CD14-positive monocyte (primary cell): ENCODE data around the gene CELSR1. TPM values are rescaled to one million over a fixed set of nuclear protein-coding genes. Genes with fewer than 3 reads are reported as not detected.

ENCODE experiments used
- DNase-seq, 3 donors: peaks; one replicate each; pipeline ENCODE4 v3.0.0-alpha.2; 2011 to 2022
- H2AFZ ChIP-seq: 2 replicates; pipeline ENCODE4 v1.6.0; 2012; ENCODE audit warnings: mild to moderate bottlenecking, low read depth, low read length, inconsistent platforms; ENCODE audit not compliant: insufficient read depth, poor library complexity, severe bottlenecking
- H3K27ac ChIP-seq, 2 donors: 1 replicate in 1 of 2; 2 replicates in 1 of 2; pipeline ENCODE4 v1.5.1; 2012 to 2013; ENCODE audit warnings: low read length in 2 of 2, control low read depth in 1 of 2, inconsistent platforms in 1 of 2, low read depth in 1 of 2, mild to moderate bottlenecking in 1 of 2
- H3K27me3 ChIP-seq, 2 donors: one replicate each; pipeline versions ENCODE4 v1.6.0 to v1.6.1; 2011 to 2013; ENCODE audit warnings: low read length in 2 of 2; ENCODE audit not compliant: control insufficient read depth in 2 of 2, insufficient read depth in 2 of 2
- H3K36me3 ChIP-seq, 2 donors: replicated peaks in 1 of 2; 1 replicate in 1 of 2; 2 replicates in 1 of 2; pipeline versions ENCODE4 v1.5.1 to v1.6.1; 2012 to 2013; ENCODE audit warnings: low read length in 2 of 2, control low read depth in 1 of 2, inconsistent platforms in 1 of 2, mild to moderate bottlenecking in 1 of 2; ENCODE audit not compliant: insufficient read depth in 2 of 2, control insufficient read depth in 1 of 2
- H3K4me1 ChIP-seq, 2 donors: 1 replicate in 1 of 2; 2 replicates in 1 of 2; pipeline versions ENCODE4 v1.5.1 to v1.6.1; 2012 to 2013; ENCODE audit warnings: low read length in 2 of 2, control low read depth in 1 of 2, inconsistent platforms in 1 of 2, mild to moderate bottlenecking in 1 of 2, moderate library complexity in 1 of 2; ENCODE audit not compliant: insufficient read depth in 2 of 2, control insufficient read depth in 1 of 2
- H3K4me2 ChIP-seq: replicated peaks from 2 replicates; pipeline ENCODE3; 2012; ENCODE audit warnings: low read length, moderate library complexity, mild to moderate bottlenecking; ENCODE audit not compliant: poor library complexity, severe bottlenecking; ENCODE audit errors: extremely low read depth
- H3K4me3 ChIP-seq, 3 experiments: fragments of 200-600 bp in 1 of 3; sonication (generic) in 1 of 3; replicated peaks in 1 of 3; 1 replicate in 2 of 3; 2 replicates in 1 of 3; pipeline ENCODE4 v1.5.1; 2011 to 2013; ENCODE audit warnings: low read length in 3 of 3, mild to moderate bottlenecking in 3 of 3, control low read depth in 2 of 3, low read depth in 2 of 3, inconsistent platforms in 1 of 3, moderate library complexity in 1 of 3
- H3K79me2 ChIP-seq: 2 replicates; pipeline ENCODE4 v1.6.0; 2012; ENCODE audit warnings: mild to moderate bottlenecking, control low read depth, inconsistent platforms, low read length, moderate library complexity; ENCODE audit not compliant: insufficient read depth
- H3K9ac ChIP-seq: 2 replicates; pipeline ENCODE4 v1.6.0; 2017; ENCODE audit warnings: low read length, mild to moderate bottlenecking; ENCODE audit not compliant: insufficient read depth, poor library complexity, severe bottlenecking
- H3K9me3 ChIP-seq, 2 donors: replicated peaks in 1 of 2; 1 replicate in 1 of 2; 2 replicates in 1 of 2; pipeline versions ENCODE4 v1.5.1 to v1.6.1; 2012 to 2013; ENCODE audit warnings: low read length in 2 of 2, control low read depth in 1 of 2; ENCODE audit not compliant: control insufficient read depth in 1 of 2, insufficient read depth in 1 of 2
- H4K20me1 ChIP-seq: 2 replicates; pipeline ENCODE4 v1.6.0; 2012; ENCODE audit warnings: mild to moderate bottlenecking, low read length, control low read depth, moderate library complexity; ENCODE audit not compliant: insufficient read depth
- H3K27ac Mint-ChIP-seq, 7 donors: one replicate each; pipeline ENCODE4 v1.8.0; 2020; ENCODE audit warnings: mild to moderate bottlenecking in 7 of 7, mixed read lengths in 7 of 7, moderate library complexity in 6 of 7, inconsistent platforms in 2 of 7
- H3K27me3 Mint-ChIP-seq, 3 donors: one replicate each; pipeline ENCODE4 v1.8.0; 2021 to 2022; ENCODE audit warnings: low read depth in 3 of 3, mild to moderate bottlenecking in 3 of 3, mixed read lengths in 3 of 3, moderate library complexity in 3 of 3, inconsistent platforms in 1 of 3
- H3K36me3 Mint-ChIP-seq, 2 donors: one replicate each; pipeline ENCODE4 v1.8.0; 2020; ENCODE audit warnings: mixed read lengths in 2 of 2, inconsistent platforms in 1 of 2, mild to moderate bottlenecking in 1 of 2
- H3K4me1 Mint-ChIP-seq: one replicate; pipeline ENCODE4 v1.8.0; 2020; ENCODE audit warnings: mild to moderate bottlenecking, mixed read lengths
- H3K4me3 Mint-ChIP-seq, 2 donors: one replicate each; pipeline ENCODE4 v1.8.0; 2020; ENCODE audit warnings: mild to moderate bottlenecking in 2 of 2, mixed read lengths in 2 of 2, moderate library complexity in 1 of 2
- H3K9me3 Mint-ChIP-seq, 7 donors: one replicate each; pipeline ENCODE4 v1.8.0; 2020 to 2022; ENCODE audit warnings: mixed read lengths in 7 of 7, mild to moderate bottlenecking in 6 of 7, moderate library complexity in 6 of 7, inconsistent platforms in 2 of 7
- WGBS: methylation state at CpG from one replicate; pipeline ENCODE4 v1.1.5; 2013; ENCODE audit warnings: missing lambda C conversion rate; ENCODE audit not compliant: insufficient coverage; 5-methylcytosine and 5-hydroxymethylcytosine counted together
- intact Hi-C, 2 donors: fragments of 100-400 bp; cut with micrococcal nuclease; formaldehyde crosslinking; loops; one replicate each; pipeline versions ENCODE4 v1.15.0 to v1.15.1; 2023
- polyA plus RNA-seq, 3 donors: library from polyadenylated mRNA; depleted of rRNA in 1 of 3; unstranded in 2 of 3; stranded (reverse) in 1 of 3; fragments of 300-500 nt in 2 of 3; fragments of >200 nt in 1 of 3; fragmentation: Illumina TruSeq in 2 of 3; gene quantifications; 1 replicate in 2 of 3; 2 replicates in 1 of 3; pipeline ENCODE4 v1.2.3, GENCODE V29; 2012 to 2021
- TF ChIP-seq, protein P1 (sequence below): fragments of 200-600 bp; IDR thresholded peaks from one replicate; pipeline ENCODE4 v1.8.0; 2022; ENCODE audit warnings: antibody characterized with exemption, mild to moderate bottlenecking

CELSR1 gene
- polyA plus RNA-seq, 3 donors, result 0.16 TPM; not detected in 2

DNA sequence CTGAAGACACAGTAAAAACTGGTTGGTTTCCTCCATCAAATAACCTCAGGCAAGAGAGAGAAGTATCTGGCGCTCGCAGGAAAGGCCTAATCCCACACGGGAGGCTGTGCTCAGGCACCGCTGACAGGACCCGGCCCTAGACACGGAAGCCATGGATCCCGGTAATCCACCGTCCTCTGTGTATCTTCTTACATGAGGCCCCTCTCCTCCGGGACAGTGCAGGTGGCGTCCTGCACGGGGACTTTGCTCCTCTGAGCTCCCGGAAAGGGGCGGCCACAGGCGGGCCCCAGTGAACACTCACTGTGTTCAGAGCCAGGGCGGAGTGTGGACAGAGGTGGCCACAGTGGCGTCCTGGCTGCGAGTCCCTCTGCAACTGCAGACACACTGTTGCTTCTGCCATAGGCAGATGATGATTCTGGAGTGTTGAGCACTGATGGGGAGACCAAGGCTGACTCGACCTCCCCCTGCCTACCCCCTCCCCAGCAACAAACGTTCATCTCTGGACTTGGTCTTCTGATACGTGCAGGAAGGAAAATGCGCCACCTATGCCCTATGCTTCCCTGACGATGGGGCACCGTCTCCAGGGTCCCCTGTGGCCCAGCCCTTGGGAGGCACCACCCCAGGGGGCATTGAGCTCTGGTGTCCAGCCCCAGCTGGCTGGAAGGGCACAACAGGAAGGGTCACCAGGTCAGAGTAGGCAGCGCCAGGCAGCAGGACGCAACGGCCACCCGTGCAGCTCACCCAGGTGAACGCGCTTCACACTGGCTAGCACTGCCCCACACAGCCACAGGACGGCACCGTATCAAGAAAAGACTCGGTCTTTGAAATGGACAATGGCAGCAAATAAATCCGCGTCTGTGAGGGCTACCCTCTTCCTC, 106.2 kb downstream of the CELSR1 start:
- intact Hi-C loops, result no loop called here
- H3K36me3 Mint-ChIP-seq, result peaks cover 0 to 2% of the 10 kb centered on the region in 2 donors
- Histone ChIP-seq H3K4me3 (no peak overlapping the region), H3K27me3 (no peaks in the 10 kb centered on the region), H4K20me1 (no peaks in the 10 kb centered on the region), H3K79me2 (no peaks in the 10 kb centered on the region), H3K4me1 (peaks cover 9 to 16% of the 10 kb centered on the region in 2 donors), H2AFZ (peak overlapping the region; percentile 99), H3K4me2 (no peak overlapping the region), H3K9me3 (peaks cover 2 to 3% of the 10 kb centered on the region in 2 donors), H3K27ac (no peak overlapping the region), H3K9ac (no peak overlapping the region), H3K36me3 (no peaks in the 10 kb centered on the region)
- peaks cover 0 to 3% (median 0%) of the 10 kb centered on the region in 7 donors for H3K9me3 Mint-ChIP-seq
- TF ChIP-seq, protein P1, sequence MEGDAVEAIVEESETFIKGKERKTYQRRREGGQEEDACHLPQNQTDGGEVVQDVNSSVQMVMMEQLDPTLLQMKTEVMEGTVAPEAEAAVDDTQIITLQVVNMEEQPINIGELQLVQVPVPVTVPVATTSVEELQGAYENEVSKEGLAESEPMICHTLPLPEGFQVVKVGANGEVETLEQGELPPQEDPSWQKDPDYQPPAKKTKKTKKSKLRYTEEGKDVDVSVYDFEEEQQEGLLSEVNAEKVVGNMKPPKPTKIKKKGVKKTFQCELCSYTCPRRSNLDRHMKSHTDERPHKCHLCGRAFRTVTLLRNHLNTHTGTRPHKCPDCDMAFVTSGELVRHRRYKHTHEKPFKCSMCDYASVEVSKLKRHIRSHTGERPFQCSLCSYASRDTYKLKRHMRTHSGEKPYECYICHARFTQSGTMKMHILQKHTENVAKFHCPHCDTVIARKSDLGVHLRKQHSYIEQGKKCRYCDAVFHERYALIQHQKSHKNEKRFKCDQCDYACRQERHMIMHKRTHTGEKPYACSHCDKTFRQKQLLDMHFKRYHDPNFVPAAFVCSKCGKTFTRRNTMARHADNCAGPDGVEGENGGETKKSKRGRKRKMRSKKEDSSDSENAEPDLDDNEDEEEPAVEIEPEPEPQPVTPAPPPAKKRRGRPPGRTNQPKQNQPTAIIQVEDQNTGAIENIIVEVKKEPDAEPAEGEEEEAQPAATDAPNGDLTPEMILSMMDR, result no peak
- H3K4me3 Mint-ChIP-seq, result no peak overlapping the region
- H3K27me3 Mint-ChIP-seq, result peaks cover 0 to 3% (median 0%) of the 10 kb centered on the region in 3 donors
- DNase-seq, result no peak
- H3K27ac Mint-ChIP-seq, result peak overlapping the region in 2 of 7 donors; percentile 20 to 64
- peaks cover 17% of the 10 kb centered on the region for H3K4me1 Mint-ChIP-seq
- 97% methylated on average over 28 of the region's 34 CpGs for WGBS

GRCh38 chr22:46429325-46429853, 108.0 kb downstream of the CELSR1 start:
- H3K36me3 Mint-ChIP-seq, result peaks cover 0 to 2% of the 10 kb centered on the region in 2 donors
- Histone ChIP-seq H4K20me1 (no peaks in the 10 kb centered on the region), H3K4me3 (no peak overlapping the region), H3K4me2 (no peak overlapping the region), H3K36me3 (no peaks in the 10 kb centered on the region), H3K9me3 (peaks cover 7 to 8% of the 10 kb centered on the region in 2 donors), H3K27me3 (no peaks in the 10 kb centered on the region), H3K4me1 (peaks cover 9 to 16% of the 10 kb centered on the region in 2 donors), H3K79me2 (no peaks in the 10 kb centered on the region), H3K27ac (no peak overlapping the region), H2AFZ (no peak overlapping the region), H3K9ac (no peak overlapping the region)
- no peak overlapping the region for H3K4me3 Mint-ChIP-seq
- peaks cover 5 to 11% (median 9%) of the 10 kb centered on the region in 7 donors for H3K9me3 Mint-ChIP-seq
- intact Hi-C loops, result no loop called here
- WGBS, result 95% methylated on average over 13 of the region's 13 CpGs
- H3K27me3 Mint-ChIP-seq, result peaks cover 0 to 3% (median 0%) of the 10 kb centered on the region in 3 donors
- TF ChIP-seq, protein P1, result no peak
- no peak overlapping the region for H3K27ac Mint-ChIP-seq
- DNase-seq, result no peak
- H3K4me1 Mint-ChIP-seq, result peaks cover 17% of the 10 kb centered on the region
